Ovary (tissue), 9 donors: Measurements from ENCODE around the gene GRAMD4. TPM values are rescaled to one million over a fixed set of nuclear protein-coding genes. Genes with fewer than 3 reads are reported as not detected.

Experiments
- DNase-seq, 5 donors: peaks; one replicate each; pipeline ENCODE4 v3.0.0-alpha.2; 2019 to 2020
- H3K27ac ChIP-seq, 2 donors: fragments of 200-600 bp; one replicate each; pipeline versions ENCODE4 v1.5.1 to v1.8.0; 2019 to 2022
- H3K27me3 ChIP-seq: fragments of 200-600 bp; one replicate; pipeline ENCODE4 v1.8.0; 2022
- H3K36me3 ChIP-seq: fragments of 200-600 bp; sonication (generic); one replicate; pipeline ENCODE4 v1.5.1; 2019
- H3K4me1 ChIP-seq: one replicate; pipeline ENCODE4 v1.8.1; 2013; ENCODE audit warnings: mild to moderate bottlenecking, moderate library complexity; ENCODE audit not compliant: insufficient read depth
- H3K4me3 ChIP-seq: fragments of 200-600 bp; sonication (generic); one replicate; pipeline ENCODE4 v1.5.1; 2017
- H3K9me3 ChIP-seq, 2 donors: fragments of 200-600 bp in 1 of 2; sonication (generic) in 1 of 2; one replicate each; pipeline versions ENCODE4 v1.5.1 to v1.8.1; 2013 to 2019; ENCODE audit warnings: mild to moderate bottlenecking in 1 of 2, moderate library complexity in 1 of 2
- CTCF ChIP-seq, 3 donors: fragments of 450-650 bp in 2 of 3; fragments of 200-600 bp in 1 of 3; IDR thresholded peaks; one replicate each; pipeline versions ENCODE4 v1.5.1 to v1.8.0; 2016 to 2022; ENCODE audit warnings: antibody characterized with exemption in 3 of 3, mild to moderate bottlenecking in 1 of 3
- EP300 ChIP-seq: sonication (generic); formaldehyde crosslinking; IDR thresholded peaks from one replicate; pipeline ENCODE4 v1.6.1; 2017; ENCODE audit warnings: antibody characterized with exemption
- POLR2A ChIP-seq: fragments of 450-650 bp; IDR thresholded peaks from one replicate; pipeline ENCODE4 v1.6.1; 2017; ENCODE audit warnings: antibody characterized with exemption, mild to moderate bottlenecking, moderate library complexity
- WGBS, 3 donors: extraction: QIAGEN DNeasy Blood & Tissue Kit in 1 of 3; methylation state at CpG; one replicate each; pipeline versions ENCODE4 v1.1.5 to v1.1.7; 2013 to 2017; 5-methylcytosine and 5-hydroxymethylcytosine counted together
- intact Hi-C, 4 donors: fragments of 100-400 bp; cut with DNase I; formaldehyde crosslinking; loops; one replicate each; pipeline versions ENCODE4 v1.11.0 to v1.15.1; 2022 to 2023
- polyA plus RNA-seq, 2 donors: library from polyadenylated mRNA; stranded (reverse); fragments of 200-250 nt in 1 of 2; fragments of 350-450 nt in 1 of 2; fragmentation: Illumina TruSeq in 1 of 2; extraction: RNeasy Lipid Tissue Mini Kit (QIAGEN cat#74804) in 1 of 2; gene quantifications; one replicate each; pipeline ENCODE4 v1.2.3, GENCODE V29; 2013 to 2014
- total RNA-seq, 7 donors: library from RNA; depleted of rRNA in 2 of 7; stranded (reverse); fragments of >200 nt in 2 of 7; fragmentation: NEBNext Ultra II Directional in 3 of 7; extraction: Animal tissue kit (Norgen Biotek cat#: 25700) in 3 of 7; gene quantifications; one replicate each; pipeline versions ENCODE4 v1.1.0 to v1.2.4, GENCODE V29; 2016 to 2023
- donor health status: DM: no; HTN: no; CAD: no; lungs with moderate emphysema.
- donor health status: DM: no; HTN: no; CAD: no.
- donor health status: Bipolar disorder and iron deficiency.
- donor health status: DM: yes; HTN: yes; CAD: no.
- donor health status: DM: no; HTN: no; CAD: no.
- donor health status: DM: yes; HTN: yes; CAD: no.

The GRAMD4 gene
- total and polyA plus RNA-seq, 9 donors: 6.2 to 40.4 (median 27.8) TPM

DNA sequence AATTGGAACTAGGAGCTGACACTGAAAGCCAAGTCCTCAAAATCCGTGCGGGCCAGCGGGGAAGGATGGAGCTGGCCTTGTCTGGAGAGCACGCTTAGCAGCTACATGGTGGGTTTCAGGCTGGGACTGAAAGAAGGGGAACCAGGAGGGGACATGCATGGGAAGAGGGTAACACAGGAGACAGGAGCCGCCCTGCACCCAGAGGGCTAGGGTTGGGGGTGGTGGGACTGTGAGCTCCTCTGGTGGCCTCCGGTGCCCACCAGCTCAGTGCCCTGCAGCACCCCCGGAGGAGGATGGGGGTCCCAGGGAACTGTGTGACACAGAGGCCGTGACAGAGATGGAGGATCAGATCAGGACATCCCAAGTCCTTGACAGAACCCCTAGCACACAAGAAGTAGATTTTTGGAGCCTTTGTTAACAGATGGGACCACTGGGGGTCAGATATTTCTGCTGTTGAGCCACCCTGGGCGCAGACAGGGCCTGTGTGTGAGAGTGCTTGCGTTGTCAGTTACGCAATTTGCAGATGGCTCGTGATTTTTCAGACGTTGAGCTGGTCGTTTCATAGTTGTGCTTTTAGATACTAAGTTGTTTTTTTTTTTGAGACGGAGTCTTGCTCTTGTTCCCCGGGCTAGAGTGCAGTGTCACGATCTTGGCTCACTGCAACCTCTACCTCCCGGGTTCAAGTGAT lies 21.3 kb upstream of the GRAMD4 start:
- no peaks in the 10 kb centered on the region for H3K27me3 ChIP-seq
- H3K36me3 ChIP-seq: no peaks in the 10 kb centered on the region
- intact Hi-C loops: no loop called here
- H3K9me3 ChIP-seq: no peaks in the 10 kb centered on the region
- TF ChIP-seq CTCF (IDR thresholded peaks at IDR 0.05): no peak
- TF ChIP-seq EP300: no peak
- TF ChIP-seq POLR2A: no peak
- WGBS, 3 donors: 81 to 86% (median 83%) methylated on average over 18 of the region's 18 CpGs
- no peaks in the 10 kb centered on the region for H3K4me1 ChIP-seq
- no peak overlapping the region for H3K27ac ChIP-seq
- no peak for DNase-seq
- H3K4me3 ChIP-seq: no peak overlapping the region

GRCh38 chr22:46600273-46600796 lies 19.9 kb upstream of the GRAMD4 start:
- Histone ChIP-seq H3K9me3 (no peaks in the 10 kb centered on the region), H3K27ac (no peak overlapping the region), H3K27me3 (no peaks in the 10 kb centered on the region), H3K4me1 (no peaks in the 10 kb centered on the region), H3K36me3 (no peaks in the 10 kb centered on the region), H3K4me3 (no peak overlapping the region)
- WGBS, 3 donors: 83 to 88% (median 88%) methylated on average over 15 of the region's 15 CpGs
- intact Hi-C loops: no loop called here
- TF ChIP-seq CTCF (IDR thresholded peaks at IDR 0.05): no peak
- no peak for TF ChIP-seq POLR2A
- no peak for TF ChIP-seq EP300
- no peak for DNase-seq

- intact Hi-C loops: no loop called here
- H3K27me3 ChIP-seq: no peaks in the 10 kb centered on the region
- DNase-seq: no peak
- H3K27ac ChIP-seq: no peak overlapping the region
- no peaks in the 10 kb centered on the region for H3K9me3 ChIP-seq
- TF ChIP-seq EP300: no peak
- TF ChIP-seq CTCF (IDR thresholded peaks at IDR 0.05): no peak
- no peak for TF ChIP-seq POLR2A
- H3K4me1 ChIP-seq: no peaks in the 10 kb centered on the region
- H3K4me3 ChIP-seq: no peak overlapping the region
- H3K36me3 ChIP-seq: no peaks in the 10 kb centered on the region
- 86 to 92% (median 90%) methylated on average over 15 of the region's 15 CpGs for WGBS, 3 donors
Observed at GRCh38 chr22:46602025-46602424, 18.2 kb upstream of the GRAMD4 start.

DNA sequence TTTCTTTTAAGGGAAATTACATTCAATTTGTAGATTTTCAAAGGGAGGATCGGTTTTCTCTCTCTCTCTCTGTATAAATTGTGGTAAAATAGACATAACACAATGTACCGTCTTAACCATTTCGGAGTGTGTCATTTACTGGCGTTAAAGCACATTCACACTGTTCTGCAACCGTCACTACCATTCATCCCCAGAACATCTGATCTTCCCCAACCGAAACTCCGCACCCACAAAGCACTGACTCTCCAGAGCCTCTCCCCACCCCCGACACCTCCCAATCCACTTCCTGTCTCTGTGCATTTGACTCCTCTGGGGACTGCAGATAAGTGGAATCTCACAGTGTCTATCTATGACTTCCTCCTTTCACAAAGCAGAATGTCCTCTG lies 15.9 kb upstream of the GRAMD4 start:
- H3K27me3 ChIP-seq: no peaks in the 10 kb centered on the region
- H3K9me3 ChIP-seq: no peaks in the 10 kb centered on the region
- no peaks in the 10 kb centered on the region for H3K36me3 ChIP-seq
- 53 to 68% (median 62%) methylated on average over 8 of the region's 8 CpGs for WGBS, 3 donors
- H3K27ac ChIP-seq: no peak overlapping the region
- TF ChIP-seq CTCF (IDR thresholded peaks at IDR 0.05) (no peak), POLR2A (no peak), EP300 (no peak)
- intact Hi-C loops: no loop called here
- H3K4me1 ChIP-seq: no peaks in the 10 kb centered on the region
- no peak overlapping the region for H3K4me3 ChIP-seq
- DNase-seq: no peak
